DOHH2 (cell line): ENCODE data around the gene DCP1A.

Source experiments
- H3F3A ChIP-seq: fragments of 200-600 bp; sonication (generic), shearing (Covaris generic); 2 replicates; pipeline ENCODE4 v1.6.0; 2016; ENCODE audit warnings: antibody characterized with exemption, mild to moderate bottlenecking; ENCODE audit not compliant: control insufficient read depth, insufficient read depth
- H3K27ac ChIP-seq: fragments of 200-600 bp; sonication (generic); 2 replicates; pipeline ENCODE4 v1.5.1; 2014; ENCODE audit warnings: low read depth, mild to moderate bottlenecking, low read length, moderate library complexity
- H3K27me3 ChIP-seq: fragments of 200-600 bp; sonication (generic); 2 replicates; pipeline ENCODE4 v1.6.1; 2014; ENCODE audit warnings: mild to moderate bottlenecking, low read length, mixed read lengths; ENCODE audit not compliant: control insufficient read depth
- H3K36me3 ChIP-seq: fragments of 200-600 bp; sonication (generic); 2 replicates; pipeline ENCODE4 v1.6.1; 2014; ENCODE audit warnings: mild to moderate bottlenecking, low read length, moderate library complexity, mixed read lengths; ENCODE audit not compliant: control insufficient read depth
- H3K4me1 ChIP-seq: fragments of 200-600 bp; sonication (generic); 2 replicates; pipeline ENCODE4 v1.6.1; 2014; ENCODE audit warnings: mild to moderate bottlenecking, low read length, mixed read lengths; ENCODE audit not compliant: control insufficient read depth
- H3K4me2 ChIP-seq: fragments of 200-600 bp; sonication (generic); 2 replicates; pipeline ENCODE4 v1.6.0; 2014; ENCODE audit warnings: mild to moderate bottlenecking, low read length, moderate library complexity
- H3K4me3 ChIP-seq: fragments of 200-600 bp; sonication (generic); 2 replicates; pipeline ENCODE4 v1.5.1; 2014; ENCODE audit warnings: mild to moderate bottlenecking, low read length, mixed read lengths
- H3K79me2 ChIP-seq: fragments of 200-600 bp; sonication (generic); 2 replicates; pipeline ENCODE4 v1.6.1; 2014; ENCODE audit warnings: mild to moderate bottlenecking, low read length, mixed read lengths; ENCODE audit not compliant: control insufficient read depth
- H3K9me2 ChIP-seq: fragments of 200-600 bp; sonication (generic); replicated peaks from 2 replicates; pipeline ENCODE4 v1.6.1; 2014; ENCODE audit warnings: mild to moderate bottlenecking, low read length, mixed read lengths; ENCODE audit not compliant: control insufficient read depth
- H3K9me3 ChIP-seq: fragments of 200-600 bp; sonication (generic); 2 replicates; pipeline ENCODE4 v1.6.1; 2014; ENCODE audit warnings: antibody characterized with exemption, low read length, mixed read lengths; ENCODE audit not compliant: control insufficient read depth, insufficient read depth
- H4K20me1 ChIP-seq: fragments of 200-600 bp; sonication (generic); 2 replicates; pipeline ENCODE4 v1.6.0; 2014; ENCODE audit warnings: low read depth, mild to moderate bottlenecking, antibody characterized with exemption, low read length, moderate library complexity; ENCODE audit not compliant: control insufficient read depth, insufficient read depth
- EZH2phosphoT487 ChIP-seq: fragments of 200-600 bp; sonication (generic); IDR thresholded peaks from 2 replicates; pipeline ENCODE4 v1.6.1; 2017; ENCODE audit warnings: borderline replicate concordance, mild to moderate bottlenecking, antibody characterized with exemption, low read length, moderate library complexity, mixed read lengths
- TF ChIP-seq, protein P1 (sequence below): fragments of 200-600 bp; sonication (generic); IDR thresholded peaks from one replicate; pipeline ENCODE4 v1.5.1; 2014; ENCODE audit warnings: antibody characterized with exemption, mild to moderate bottlenecking, low read depth, low read length; ENCODE audit not compliant: poor library complexity, severe bottlenecking

The DCP1A gene

DNA sequence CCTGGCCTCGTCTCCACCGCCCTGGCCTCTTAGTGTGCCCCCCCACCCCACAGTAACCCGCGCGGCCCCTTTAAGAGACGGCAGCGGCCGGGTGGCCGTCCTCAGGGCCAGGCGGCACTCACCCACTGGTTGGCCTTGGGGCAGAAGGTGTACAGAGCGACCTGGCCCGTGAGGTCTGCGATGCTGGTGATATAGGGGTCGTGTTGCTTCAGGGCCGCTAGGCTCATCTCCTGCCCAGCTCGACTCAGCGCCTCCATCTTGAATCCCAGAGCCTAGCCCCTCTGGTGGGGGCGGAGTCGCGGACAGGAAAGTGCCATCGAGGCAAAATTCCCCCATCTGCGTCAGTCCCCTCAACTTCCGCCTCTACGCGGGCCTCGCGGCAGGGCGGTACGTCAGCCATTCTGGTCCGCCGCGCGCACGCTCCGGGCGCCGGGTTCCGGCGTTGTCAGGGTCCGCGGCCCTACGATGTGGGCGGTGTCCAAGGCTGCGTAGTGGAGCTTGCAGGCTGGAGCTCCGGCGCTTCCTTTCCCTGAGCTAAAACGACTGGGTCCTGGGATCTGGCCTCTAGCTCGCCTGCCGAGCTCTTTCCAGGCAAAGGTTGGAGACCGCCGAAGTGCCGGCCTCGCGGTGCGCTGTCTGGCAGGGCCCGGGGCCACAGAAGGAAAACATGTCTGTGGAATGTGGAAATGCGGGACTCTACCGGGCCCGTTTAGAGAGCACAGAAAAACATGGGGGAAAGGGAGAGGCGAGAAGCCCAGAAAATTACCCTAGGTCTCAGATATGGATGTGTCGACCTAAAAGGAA, at the start of gene DCP1A:
Gene DCP1A, minus strand, starts transcription at position 283 of the 804 bp plus-strand sequence. Its CDS starts 26 bp downstream, at position 257.
- Histone ChIP-seq H3K27me3 (no peaks in the 10 kb centered on the region), H3K9me3 (no peaks in the 10 kb centered on the region), H3K79me2 (peaks cover 49% of the 10 kb centered on the region), H3K27ac (peak within 1 kb of the TSS; percentile 30), H3K4me1 (peaks cover 23% of the 10 kb centered on the region), H4K20me1 (no peaks in the 10 kb centered on the region), H3K36me3 (peaks cover 24% of the 10 kb centered on the region), H3K4me2 (peak within 1 kb of the TSS; percentile 79), H3F3A (no peaks in the 10 kb centered on the region), H3K9me2 (no peaks in the 10 kb centered on the region), H3K4me3 (peak within 1 kb of the TSS; percentile 96)
- no peak for TF ChIP-seq EZH2phosphoT487
- TF ChIP-seq, protein P1, sequence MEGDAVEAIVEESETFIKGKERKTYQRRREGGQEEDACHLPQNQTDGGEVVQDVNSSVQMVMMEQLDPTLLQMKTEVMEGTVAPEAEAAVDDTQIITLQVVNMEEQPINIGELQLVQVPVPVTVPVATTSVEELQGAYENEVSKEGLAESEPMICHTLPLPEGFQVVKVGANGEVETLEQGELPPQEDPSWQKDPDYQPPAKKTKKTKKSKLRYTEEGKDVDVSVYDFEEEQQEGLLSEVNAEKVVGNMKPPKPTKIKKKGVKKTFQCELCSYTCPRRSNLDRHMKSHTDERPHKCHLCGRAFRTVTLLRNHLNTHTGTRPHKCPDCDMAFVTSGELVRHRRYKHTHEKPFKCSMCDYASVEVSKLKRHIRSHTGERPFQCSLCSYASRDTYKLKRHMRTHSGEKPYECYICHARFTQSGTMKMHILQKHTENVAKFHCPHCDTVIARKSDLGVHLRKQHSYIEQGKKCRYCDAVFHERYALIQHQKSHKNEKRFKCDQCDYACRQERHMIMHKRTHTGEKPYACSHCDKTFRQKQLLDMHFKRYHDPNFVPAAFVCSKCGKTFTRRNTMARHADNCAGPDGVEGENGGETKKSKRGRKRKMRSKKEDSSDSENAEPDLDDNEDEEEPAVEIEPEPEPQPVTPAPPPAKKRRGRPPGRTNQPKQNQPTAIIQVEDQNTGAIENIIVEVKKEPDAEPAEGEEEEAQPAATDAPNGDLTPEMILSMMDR: no peak

DNA sequence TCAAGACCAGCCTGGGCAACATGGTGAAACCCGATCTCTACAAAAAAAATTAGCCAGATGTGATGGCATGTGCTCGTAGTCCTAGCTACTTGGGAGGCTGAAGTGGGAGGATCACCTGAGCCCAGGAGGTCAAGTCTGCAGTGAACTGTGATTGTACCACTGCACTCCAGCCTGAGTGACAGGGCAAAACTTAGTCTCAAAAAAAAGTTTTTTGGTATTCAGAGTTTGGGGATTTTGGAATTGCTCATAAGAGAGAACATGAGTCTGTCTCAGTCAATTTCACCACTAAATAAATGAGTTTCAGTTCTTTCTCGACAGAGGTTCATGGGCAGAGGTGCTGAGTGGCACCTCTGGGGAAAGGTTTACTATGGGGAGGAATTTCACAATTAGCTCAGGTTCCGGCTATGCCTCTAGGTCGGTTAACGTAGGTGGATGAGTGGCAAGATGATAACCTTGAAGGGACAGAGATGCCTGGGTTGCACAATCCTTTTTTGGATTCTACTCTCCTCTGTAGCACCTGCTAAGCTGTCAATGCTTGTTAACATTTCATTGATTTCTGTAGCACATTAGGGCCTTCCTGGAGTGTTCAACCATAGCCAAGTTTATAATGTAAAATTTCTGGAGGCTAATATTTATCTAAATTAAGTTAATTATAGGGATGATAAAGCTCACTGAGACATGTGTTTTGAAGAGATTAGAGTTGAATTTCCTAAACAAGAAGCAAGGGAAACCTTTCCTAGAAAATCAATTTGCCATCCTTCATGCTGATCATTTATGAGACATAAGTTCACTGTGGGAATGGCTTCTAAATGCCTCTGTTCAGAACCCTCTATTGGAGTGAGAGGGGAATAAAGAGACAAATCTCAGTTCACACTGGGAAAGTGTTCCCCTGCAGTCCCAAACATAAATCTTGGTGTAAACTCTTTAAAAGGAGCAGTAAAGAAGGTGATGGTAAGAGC, 37.4 kb upstream of the DCP1A start:
- H3K36me3 ChIP-seq: no peaks in the 10 kb centered on the region
- H3K9me3 ChIP-seq: no peaks in the 10 kb centered on the region
- no peaks in the 10 kb centered on the region for H3F3A ChIP-seq
- no peaks in the 10 kb centered on the region for H3K79me2 ChIP-seq
- no peak overlapping the region for H3K4me3 ChIP-seq
- no peak overlapping the region for H3K27ac ChIP-seq
- H3K9me2 ChIP-seq: no peaks in the 10 kb centered on the region
- no peaks in the 10 kb centered on the region for H3K4me1 ChIP-seq
- no peaks in the 10 kb centered on the region for H4K20me1 ChIP-seq
- H3K4me2 ChIP-seq: no peak overlapping the region
- no peak for TF ChIP-seq EZH2phosphoT487
- peaks cover 14% of the 10 kb centered on the region for H3K27me3 ChIP-seq

DNA sequence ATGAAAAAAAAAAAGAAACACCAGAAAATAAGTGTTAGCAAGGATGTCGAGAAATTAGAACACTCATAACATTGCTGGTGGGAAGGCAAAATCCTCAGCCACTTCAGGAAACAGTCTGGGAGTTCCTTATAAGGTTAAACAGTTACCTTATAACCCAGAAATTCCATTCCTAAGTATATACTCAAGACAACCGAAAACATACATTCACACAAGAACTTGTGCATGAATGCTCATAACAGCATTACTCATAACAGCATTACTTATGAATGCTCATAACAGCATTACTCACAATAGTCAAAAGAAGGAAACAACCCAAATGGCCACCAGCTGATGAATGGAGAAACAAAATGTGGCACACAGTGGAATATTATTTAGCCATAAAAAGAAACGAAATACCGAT, 34.8 kb upstream of the DCP1A start:
- H3F3A ChIP-seq: no peaks in the 10 kb centered on the region
- no peak overlapping the region for H3K27ac ChIP-seq
- no peak overlapping the region for H3K4me3 ChIP-seq
- no peaks in the 10 kb centered on the region for H3K36me3 ChIP-seq
- no peaks in the 10 kb centered on the region for H3K4me1 ChIP-seq
- no peaks in the 10 kb centered on the region for H3K9me2 ChIP-seq
- no peaks in the 10 kb centered on the region for H3K9me3 ChIP-seq
- peaks cover 16% of the 10 kb centered on the region for H3K27me3 ChIP-seq
- no peaks in the 10 kb centered on the region for H3K79me2 ChIP-seq
- no peaks in the 10 kb centered on the region for H4K20me1 ChIP-seq
- TF ChIP-seq, protein P1: no peak
- no peak for TF ChIP-seq EZH2phosphoT487
- no peak overlapping the region for H3K4me2 ChIP-seq
